Spleen (tissue), 7 donors: ENCODE measurements around the gene SRCAP.

Source experiments
- POLR2AphosphoS5 ChIP-seq, 3 donors: sonication (generic); formaldehyde crosslinking; IDR thresholded peaks; one replicate each; pipeline ENCODE4 v1.5.1; 2017; ENCODE audit warnings: antibody characterized with exemption in 3 of 3
- TF ChIP-seq, protein P1 (sequence below), 11 experiments: fragments of 200-600 bp in 7 of 11; fragments of 450-650 bp in 4 of 11; sonication (generic) in 4 of 11; IDR thresholded peaks in 8 of 11; conservative IDR thresholded peaks in 3 of 11; 1 replicate in 7 of 11; 2 replicates in 4 of 11; pipeline versions ENCODE4 v1.4.0 to v1.8.0; 2016 to 2021; ENCODE audit warnings: antibody characterized with exemption in 11 of 11, inconsistent platforms in 4 of 11, mild to moderate bottlenecking in 1 of 11
- donor health status: DM: no; HTN: no; CAD: no; lungs with moderate emphysema.
- donor health status: DM: no; HTN: no; CAD: no.
- donor health status: DM: no; HTN: no; CAD: no.

DNA sequence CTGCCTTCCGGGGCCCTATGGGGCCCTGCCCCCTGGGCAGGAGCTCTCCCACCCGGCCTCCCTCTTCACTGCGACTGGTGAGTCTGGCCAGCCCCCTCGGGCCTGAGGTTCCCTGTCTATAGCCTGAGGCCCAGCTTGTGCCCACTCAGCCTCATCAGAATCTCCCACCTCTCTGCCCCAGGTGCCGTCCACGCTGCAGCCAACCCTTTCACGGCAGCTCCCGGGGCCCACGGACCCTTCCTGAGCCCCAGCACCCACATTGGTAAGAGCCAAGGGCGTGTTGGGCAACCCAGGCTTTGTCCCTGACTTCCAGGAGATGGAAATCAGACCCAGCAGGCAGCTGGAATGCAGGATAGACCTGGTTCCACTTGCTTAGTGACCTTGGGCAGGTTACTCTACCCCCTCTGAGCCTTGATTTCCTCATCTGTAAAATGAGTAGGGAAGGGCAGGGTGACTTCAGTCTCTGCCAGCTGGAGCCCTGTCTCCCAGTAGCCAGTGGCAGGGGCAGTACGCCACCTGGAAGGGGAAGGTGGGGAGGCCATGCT is 31.5 kb upstream of the SRCAP start:
- TF ChIP-seq POLR2AphosphoS5 (IDR thresholded peaks at IDR 0.05) = peak in 2 of 3 donors; percentile 39 to 72
- TF ChIP-seq, protein P1, sequence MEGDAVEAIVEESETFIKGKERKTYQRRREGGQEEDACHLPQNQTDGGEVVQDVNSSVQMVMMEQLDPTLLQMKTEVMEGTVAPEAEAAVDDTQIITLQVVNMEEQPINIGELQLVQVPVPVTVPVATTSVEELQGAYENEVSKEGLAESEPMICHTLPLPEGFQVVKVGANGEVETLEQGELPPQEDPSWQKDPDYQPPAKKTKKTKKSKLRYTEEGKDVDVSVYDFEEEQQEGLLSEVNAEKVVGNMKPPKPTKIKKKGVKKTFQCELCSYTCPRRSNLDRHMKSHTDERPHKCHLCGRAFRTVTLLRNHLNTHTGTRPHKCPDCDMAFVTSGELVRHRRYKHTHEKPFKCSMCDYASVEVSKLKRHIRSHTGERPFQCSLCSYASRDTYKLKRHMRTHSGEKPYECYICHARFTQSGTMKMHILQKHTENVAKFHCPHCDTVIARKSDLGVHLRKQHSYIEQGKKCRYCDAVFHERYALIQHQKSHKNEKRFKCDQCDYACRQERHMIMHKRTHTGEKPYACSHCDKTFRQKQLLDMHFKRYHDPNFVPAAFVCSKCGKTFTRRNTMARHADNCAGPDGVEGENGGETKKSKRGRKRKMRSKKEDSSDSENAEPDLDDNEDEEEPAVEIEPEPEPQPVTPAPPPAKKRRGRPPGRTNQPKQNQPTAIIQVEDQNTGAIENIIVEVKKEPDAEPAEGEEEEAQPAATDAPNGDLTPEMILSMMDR (IDR thresholded peaks at IDR 0.05 in 8 of 11, conservative IDR thresholded peaks at IDR 0.05 in 3 of 11) = no peak
